SK-N-SH treated with all-trans-retinoic acid at 6 μM for 48 hours (cell line): ENCODE results near the gene HMGA1.

ENCODE experiments used
- ATAC-seq: fragments of 200-7000 bp; cut with Tn5 transposase; 3 replicates; pipeline ENCODE4 v1.9.1; 2020; ENCODE audit warnings: mild to moderate bottlenecking, moderate library complexity
- ARNTL ChIP-seq: fragments of 450-650 bp; formaldehyde crosslinking; IDR thresholded peaks from 2 replicates; pipeline ENCODE4 v1.5.0; 2020; ENCODE audit warnings: low read depth, mild to moderate bottlenecking, moderate library complexity, borderline replicate concordance
- BACH2 ChIP-seq: fragments of 250-450 bp; sonication (Bioruptor Pico); IDR thresholded peaks from 2 replicates; pipeline ENCODE4 v1.9.0; 2021; ENCODE audit warnings: mild to moderate bottlenecking, borderline replicate concordance
- CSDC2 ChIP-seq: fragments of 250-450 bp; sonication (Bioruptor Pico); IDR thresholded peaks from 2 replicates; pipeline ENCODE4 v1.5.0; 2020; ENCODE audit warnings: mild to moderate bottlenecking, moderate library complexity
- ESRRG ChIP-seq: fragments of 250-450 bp; sonication (Bioruptor Pico); IDR thresholded peaks from 2 replicates; pipeline ENCODE4 v1.6.1; 2021; ENCODE audit warnings: mild to moderate bottlenecking
- GLIS3 ChIP-seq: fragments of 250-450 bp; sonication (Bioruptor Pico); IDR thresholded peaks from 2 replicates; pipeline ENCODE4 v1.5.0; 2020; ENCODE audit warnings: mild to moderate bottlenecking, moderate library complexity
- OSR1 ChIP-seq: fragments of 250-450 bp; sonication (Bioruptor Pico); IDR thresholded peaks from 2 replicates; pipeline ENCODE4 v1.8.0; 2022; ENCODE audit warnings: moderate library complexity, mild to moderate bottlenecking, inconsistent platforms
- POU6F1 ChIP-seq: fragments of 250-450 bp; sonication (Bioruptor Pico); IDR thresholded peaks from 2 replicates; pipeline ENCODE4 v1.8.0; 2021; ENCODE audit warnings: low read depth, mild to moderate bottlenecking, moderate library complexity, borderline replicate concordance
- PPARA ChIP-seq: fragments of 250-450 bp; sonication (Bioruptor Pico); IDR thresholded peaks from 2 replicates; pipeline ENCODE4 v1.5.0; 2020; ENCODE audit warnings: mild to moderate bottlenecking, borderline replicate concordance
- RARB ChIP-seq: fragments of 250-450 bp; sonication (Bioruptor Pico); IDR thresholded peaks from 2 replicates; pipeline ENCODE4 v1.8.0; 2021; ENCODE audit warnings: mild to moderate bottlenecking, moderate library complexity
- SNAI2 ChIP-seq: fragments of 250-450 bp; sonication (Bioruptor Pico); IDR thresholded peaks from 2 replicates; pipeline ENCODE4 v1.5.0; 2020; ENCODE audit warnings: mild to moderate bottlenecking, moderate library complexity
- TCF4 ChIP-seq: fragments of 250-450 bp; sonication (Bioruptor Pico); IDR thresholded peaks from 2 replicates; pipeline ENCODE4 v1.8.0; 2021; ENCODE audit warnings: mild to moderate bottlenecking, moderate library complexity, borderline replicate concordance
- TOX ChIP-seq: fragments of 250-450 bp; sonication (Bioruptor Pico); IDR thresholded peaks from 2 replicates; pipeline ENCODE4 v1.8.0; 2021; ENCODE audit warnings: mild to moderate bottlenecking, moderate library complexity, borderline replicate concordance
- TSHZ2 ChIP-seq: fragments of 250-450 bp; sonication (Bioruptor Pico); IDR thresholded peaks from 2 replicates; pipeline ENCODE4 v1.5.0; 2020; ENCODE audit warnings: mild to moderate bottlenecking, moderate library complexity
- ZC3H10 ChIP-seq: fragments of 250-450 bp; sonication (Bioruptor Pico); IDR thresholded peaks from 2 replicates; pipeline ENCODE4 v1.5.1; 2021; ENCODE audit warnings: mild to moderate bottlenecking, moderate library complexity
- ZFP3 ChIP-seq: fragments of 250-450 bp; sonication (Bioruptor Pico); IDR thresholded peaks from 2 replicates; pipeline ENCODE4 v1.5.0; 2020; ENCODE audit warnings: mild to moderate bottlenecking, moderate library complexity
- ZNF565 ChIP-seq: fragments of 450-650 bp; formaldehyde crosslinking; conservative IDR thresholded peaks from 2 replicates; pipeline ENCODE4 v1.5.0; 2020; ENCODE audit warnings: low read depth, mild to moderate bottlenecking, moderate library complexity
- ZNF8 ChIP-seq: fragments of 450-650 bp; formaldehyde crosslinking; IDR thresholded peaks from 2 replicates; pipeline ENCODE4 v1.5.0; 2020; ENCODE audit warnings: mild to moderate bottlenecking, moderate library complexity

Gene HMGA1

GRCh38 chr6:34292954-34293353, 56.3 kb downstream of the HMGA1 start:
- TF ChIP-seq TOX (CRISPR knock-in tag): no peak
- no peak for TF ChIP-seq GLIS3 (CRISPR knock-in tag)
- TF ChIP-seq ESRRG: no peak
- TF ChIP-seq ZNF565: no peak
- TF ChIP-seq TSHZ2 (CRISPR knock-in tag): no peak
- no peak for TF ChIP-seq ZNF8 (CRISPR knock-in tag)
- no peak for TF ChIP-seq PPARA (CRISPR knock-in tag)
- TF ChIP-seq CSDC2 (CRISPR knock-in tag): no peak
- TF ChIP-seq, all 23 proteins: peak for 0
- no peak for ATAC-seq

GRCh38 chr6:34295721-34296120, 59.0 kb downstream of the HMGA1 start:
- TF ChIP-seq POU6F1 (no peak), RARB (CRISPR knock-in tag) (no peak), TCF4 (CRISPR knock-in tag) (no peak), TOX (CRISPR knock-in tag) (no peak), SNAI2 (no peak), TSHZ2 (CRISPR knock-in tag) (no peak), GLIS3 (CRISPR knock-in tag) (no peak), ZC3H10 (CRISPR knock-in tag) (no peak), OSR1 (no peak), ZNF565 (no peak), ESRRG (no peak), ZFP3 (CRISPR knock-in tag) (no peak), ZNF8 (CRISPR knock-in tag) (no peak), ARNTL (CRISPR knock-in tag) (no peak), BACH2 (CRISPR knock-in tag) (no peak)
- no peak for ATAC-seq
